HCT116 (cell line): ENCODE measurements around the gene ZNF691. TPM values are rescaled to one million over a fixed set of nuclear protein-coding genes. Genes with fewer than 3 reads are reported as not detected.
"Not testable (repeated sequence)": the region's sequence is repeated elsewhere in the genome, so short reads cannot be mapped to it uniquely, and the experiment has no call there.

Experiments
- ATAC-seq: fragments of 200-7000 bp; cut with Tn5 transposase; 2 replicates; pipeline ENCODE4 v1.9.1; 2020; ENCODE audit warnings: mild to moderate bottlenecking, moderate library complexity
- BruUV-seq: library from RNA; stranded (reverse); fragments of 400-500 nt; replicated peaks from 2 replicates; lab custom pipeline; 2021; lab: Mats Ljungman, UMichigan
- CTCF ChIA-PET: fragments of 300-600 bp; sonication (Branson Sonifier 250); formaldehyde crosslinking; loops from one replicate; lab custom pipeline; 2021; ENCODE audit warnings: antibody characterized with exemption; lab: Charles Lee
- POLR2A ChIA-PET: fragments of 300-600, 350-600 bp; sonication (Branson Sonifier 250); formaldehyde crosslinking; loops from one replicate; lab custom pipeline; 2021; ENCODE audit warnings: antibody characterized with exemption; lab: Charles Lee
- RAD21 ChIA-PET, 2 experiments: fragments of 300-600 bp; sonication (Branson Sonifier 250); formaldehyde crosslinking; loops; one replicate each; lab custom pipeline; 2023; ENCODE audit warnings: low total read pairs in 2 of 2; ENCODE audit not compliant: uncharacterized antibody in 2 of 2, unreplicated experiment in 2 of 2, low non-redundant PET in 1 of 2; lab: Charles Lee
- DNase-seq: peaks from one replicate; pipeline ENCODE4 v3.0.0-alpha.2; 2010; ENCODE audit warnings: low read depth, low spot score
- H2AFZ ChIP-seq: fragments of 200-600 bp; shearing (Covaris generic), sonication (generic); 2 replicates; pipeline ENCODE4 v1.6.1; 2017; ENCODE audit warnings: low read depth, mixed run types, mixed read lengths, antibody characterized with exemption, low read length; ENCODE audit not compliant: poor library complexity, severe bottlenecking
- H3K27ac ChIP-seq: 2 replicates; pipeline ENCODE4 v1.5.1; 2012; ENCODE audit warnings: low read depth, low read length
- H3K27me3 ChIP-seq: fragments of 200-600 bp; sonication (generic); 2 replicates; pipeline ENCODE4 v1.6.1; 2016; ENCODE audit warnings: mixed run types, low read length, mixed read lengths; ENCODE audit not compliant: insufficient read depth
- H3K36me3 ChIP-seq, 2 experiments: fragments of 200-500 bp in 1 of 2; fragments of 200-600 bp in 1 of 2; sonication (Bioruptor generic) in 1 of 2; sonication (generic) in 1 of 2; 2 replicates each; pipeline versions ENCODE4 v1.5.1 to v1.6.1; 2014 to 2016; ENCODE audit warnings: low read length in 2 of 2, inconsistent platforms in 1 of 2, mixed read lengths in 1 of 2, mixed run types in 1 of 2; ENCODE audit not compliant: insufficient read depth in 2 of 2, control insufficient read depth in 1 of 2
- H3K4me1 ChIP-seq, 2 experiments: fragments of 200-600 bp in 1 of 2; sonication (generic) in 1 of 2; 2 replicates each; pipeline versions ENCODE4 v1.5.1 to v1.6.1; 2012 to 2017; ENCODE audit warnings: low read length in 2 of 2, inconsistent platforms in 1 of 2, mild to moderate bottlenecking in 1 of 2, mixed read lengths in 1 of 2, mixed run types in 1 of 2, moderate library complexity in 1 of 2; ENCODE audit not compliant: insufficient read depth in 2 of 2, control insufficient read depth in 1 of 2
- H3K4me2 ChIP-seq: fragments of 200-600 bp; sonication (generic); 2 replicates; pipeline ENCODE4 v1.6.1; 2017; ENCODE audit warnings: mixed run types, low read length, mixed read lengths
- H3K4me3 ChIP-seq, 2 experiments: fragments of 200-600 bp in 1 of 2; sonication (generic) in 1 of 2; replicated peaks in 1 of 2; 2 replicates each; pipeline ENCODE4 v1.5.1; 2011 to 2016; ENCODE audit warnings: low read length in 2 of 2, control low read depth in 1 of 2, low read depth in 1 of 2, mild to moderate bottlenecking in 1 of 2, mixed read lengths in 1 of 2, mixed run types in 1 of 2
- H3K79me2 ChIP-seq: fragments of 200-600 bp; sonication (generic); 2 replicates; pipeline ENCODE4 v1.6.1; 2017; ENCODE audit warnings: mild to moderate bottlenecking, mixed run types, low read length, moderate library complexity, mixed read lengths; ENCODE audit not compliant: insufficient read depth
- H3K9ac ChIP-seq: fragments of 200-600 bp; sonication (generic); 2 replicates; pipeline ENCODE4 v1.6.1; 2016; ENCODE audit warnings: low read length, mixed read lengths
- H3K9me2 ChIP-seq: fragments of 200-600 bp; sonication (generic), shearing (Covaris generic); 2 replicates; pipeline ENCODE4 v1.6.1; 2017; ENCODE audit warnings: mixed run types, mild to moderate bottlenecking, moderate library complexity; ENCODE audit not compliant: insufficient read depth
- H3K9me3 ChIP-seq, 2 experiments: fragments of 200-500 bp in 1 of 2; fragments of 200-600 bp in 1 of 2; sonication (Bioruptor generic) in 1 of 2; sonication (generic) in 1 of 2; 2 replicates each; pipeline ENCODE4 v1.6.1; 2014 to 2017; ENCODE audit warnings: low read length in 2 of 2, mixed read lengths in 2 of 2, inconsistent platforms in 1 of 2, low read depth in 1 of 2, mild to moderate bottlenecking in 1 of 2, mixed run types in 1 of 2, moderate library complexity in 1 of 2; ENCODE audit not compliant: control insufficient read depth in 1 of 2, insufficient read depth in 1 of 2
- H4K20me1 ChIP-seq: fragments of 200-600 bp; sonication (generic), shearing (Covaris generic); 2 replicates; pipeline ENCODE4 v1.6.1; 2017; ENCODE audit warnings: mixed run types, mild to moderate bottlenecking, moderate library complexity; ENCODE audit not compliant: insufficient read depth
- CBX3 ChIP-seq: IDR thresholded peaks from 2 replicates; pipeline ENCODE4 v1.6.1; 2012; ENCODE audit warnings: low read depth
- EZH2 ChIP-seq: fragments of 200-600 bp; sonication (generic); IDR thresholded peaks from 2 replicates; pipeline ENCODE4 v1.6.1; 2017; ENCODE audit warnings: antibody characterized with exemption, mixed run types
- EZH2phosphoT487 ChIP-seq: fragments of 200-600 bp; IDR thresholded peaks from 2 replicates; pipeline ENCODE4 v1.6.1; 2018; ENCODE audit warnings: antibody characterized with exemption, borderline replicate concordance
- POLR2A ChIP-seq: IDR thresholded peaks from 2 replicates; pipeline ENCODE4 v1.7.0; 2011; ENCODE audit warnings: borderline replicate concordance; ENCODE audit not compliant: insufficient read depth, insufficient read length; ENCODE audit errors: extremely low read depth
- ZFX ChIP-seq: fragments of 450-650 bp; IDR thresholded peaks from 2 replicates; pipeline ENCODE4 v1.6.1; 2017
- ZNF274 ChIP-seq: fragments of 200-500 bp; sonication (Bioruptor generic); IDR thresholded peaks from 2 replicates; pipeline ENCODE4 v1.6.1; 2014; ENCODE audit warnings: mild to moderate bottlenecking, low read depth, low read length, inconsistent platforms
- intact Hi-C: fragments of 100-400 bp; cut with micrococcal nuclease; formaldehyde crosslinking; loops from 2 replicates; pipeline ENCODE4 v1.10.0; 2022
- total RNA-seq: library from RNA; stranded (reverse); gene quantifications from one replicate; pipeline ENCODE4 v1.2.1, GENCODE V29; 2021; ENCODE audit not compliant: unreplicated experiment

Gene ZNF691
- total RNA-seq, 1 experiment from 2014 or later: 11.1 TPM

DNA sequence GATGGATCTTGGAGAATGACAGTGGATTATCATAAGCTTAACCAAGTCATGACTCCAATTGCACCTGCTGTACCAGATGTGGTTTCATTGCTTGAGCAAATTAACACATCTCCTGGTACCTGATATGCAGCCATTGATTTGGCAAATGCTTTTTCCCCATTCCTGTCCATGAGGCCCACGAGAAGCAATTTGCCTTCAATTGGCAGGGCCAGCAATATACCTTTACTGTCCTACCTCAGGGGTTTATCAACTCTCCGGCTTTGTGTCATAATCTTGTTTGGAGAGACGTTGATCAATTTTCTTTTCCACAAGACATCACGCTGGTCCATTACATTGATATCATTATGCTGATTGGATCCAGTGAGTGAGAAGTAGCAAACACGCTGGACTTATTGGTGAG lies 20.1 kb downstream of the ZNF691 start (continued):
- TF ChIP-seq EZH2phosphoT487 (no peak), ZNF274 (no peak), ZFX (no peak), POLR2A (no peak), EZH2 (no peak), CBX3 (no peak)
- TF ChIP-seq, all 23 proteins: peak for 0

GRCh38 chr1:42868466-42868865 lies 22.1 kb downstream of the ZNF691 start:
- intact Hi-C loops, POLR2A ChIA-PET, H3K9me2 ChIP-seq, H3K4me3 ChIP-seq, H3K27me3 ChIP-seq, BruUV-seq, H3K27ac ChIP-seq, DNase-seq, CTCF ChIA-PET, H4K20me1 ChIP-seq, RAD21 ChIA-PET, H2AFZ ChIP-seq, H3K36me3 ChIP-seq, H3K4me1 ChIP-seq, ATAC-seq, H3K79me2 ChIP-seq, H3K4me2 ChIP-seq, H3K9me3 ChIP-seq, H3K9ac ChIP-seq: not testable (repeated sequence)

DNA sequence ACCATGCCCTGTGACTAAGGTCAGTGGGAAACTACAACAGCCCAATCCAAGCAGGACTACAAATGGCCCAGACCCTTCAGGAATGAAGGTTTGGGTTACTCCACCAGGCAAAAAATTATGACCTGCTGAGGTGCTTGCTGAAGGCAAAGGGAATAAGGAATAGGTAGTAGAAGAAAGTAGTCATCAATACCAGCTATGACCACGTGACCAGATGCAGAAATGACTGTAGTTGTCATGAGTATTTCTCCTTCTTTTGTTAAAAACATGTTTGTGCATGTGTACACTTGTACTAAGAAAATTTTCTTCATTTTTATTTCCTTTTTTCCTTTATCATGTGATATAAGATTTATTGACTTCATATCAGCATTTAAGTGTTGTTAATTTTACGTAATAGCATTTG lies 22.8 kb downstream of the ZNF691 start:
- BruUV-seq, DNase-seq, H3K9me3 ChIP-seq: not testable (repeated sequence)

DNA sequence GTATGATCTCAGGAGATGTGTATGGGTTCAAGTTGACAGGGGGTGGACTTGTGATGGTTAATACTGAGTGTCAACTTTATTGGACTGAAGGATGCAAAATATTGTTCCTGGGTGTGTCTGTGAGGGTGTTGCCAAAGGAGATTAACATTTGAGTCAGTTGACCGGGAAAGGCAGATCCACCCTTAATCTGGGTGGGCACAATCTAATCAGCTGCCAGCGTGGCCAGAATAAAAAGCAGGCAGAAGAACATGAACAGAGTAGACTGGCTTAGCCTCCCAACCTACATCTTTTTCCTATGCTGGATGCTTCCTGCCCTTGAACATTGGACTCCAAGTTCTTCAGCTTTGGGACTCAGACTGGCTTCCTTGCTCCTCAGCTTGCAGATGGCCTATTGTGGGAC lies 23.3 kb downstream of the ZNF691 start:
- H3K27me3 ChIP-seq, DNase-seq, H3K9me2 ChIP-seq, H3K4me1 ChIP-seq, H3K4me2 ChIP-seq, BruUV-seq, H3K9me3 ChIP-seq, H3K27ac ChIP-seq, ATAC-seq, POLR2A ChIA-PET, H3K36me3 ChIP-seq, H3K4me3 ChIP-seq, H4K20me1 ChIP-seq, intact Hi-C loops, H2AFZ ChIP-seq, RAD21 ChIA-PET, H3K79me2 ChIP-seq, CTCF ChIA-PET, H3K9ac ChIP-seq: not testable (repeated sequence)

More for the DNA sequence above, 22.8 kb downstream of the ZNF691 start:
- H3K4me1 ChIP-seq, H3K27me3 ChIP-seq, RAD21 ChIA-PET, H4K20me1 ChIP-seq, ATAC-seq, CTCF ChIA-PET, H2AFZ ChIP-seq, H3K79me2 ChIP-seq, H3K36me3 ChIP-seq, POLR2A ChIA-PET, H3K4me3 ChIP-seq, intact Hi-C loops, H3K9ac ChIP-seq, H3K9me2 ChIP-seq, H3K27ac ChIP-seq, H3K4me2 ChIP-seq: not testable (repeated sequence)
